ENCODE measurements around the gene VKORC1. TPM values are rescaled to one million over a fixed set of nuclear protein-coding genes. Genes with fewer than 3 reads are reported as not detected.

VKORC1 gene
- polyA plus RNA-seq, 3 donors = 59.2 to 113 (median 91.2) TPM

GRCh38 chr16:31112711-31113110, 18.1 kb upstream of the VKORC1 start:
- H3K36me3 Mint-ChIP-seq = peaks cover 36 to 42% of the 10 kb centered on the region in 2 donors
- H3K27me3 Mint-ChIP-seq (ENCODE audit: low read depth in 3 of 3) = peaks cover 0 to 2% (median 0%) of the 10 kb centered on the region in 3 donors
- peaks cover 66% of the 10 kb centered on the region for H3K4me1 Mint-ChIP-seq
- Histone ChIP-seq H3K9me3 (replicated peaks in 1 of 2; ENCODE audit: control insufficient read depth in 1 of 2, insufficient read depth in 1 of 2, low read length in 2 of 2) (no peaks in the 10 kb centered on the region), H3K79me2 (ENCODE audit: insufficient read depth, low read length) (peaks cover 58% of the 10 kb centered on the region), H2AFZ (ENCODE audit: insufficient read depth, low read depth, low read length, poor library complexity, severe bottlenecking) (no peak overlapping the region), H4K20me1 (ENCODE audit: insufficient read depth, low read length) (peaks cover 8% of the 10 kb centered on the region), H3K27ac (ENCODE audit: low read depth in 1 of 2, low read length in 2 of 2) (peak overlapping the region; percentile 89 to 98), H3K4me3 (replicated peaks in 1 of 3; ENCODE audit: low read depth in 2 of 3, low read length in 3 of 3) (peak overlapping the region in 1 of 3 experiments; percentile 61), H3K27me3 (ENCODE audit: control insufficient read depth in 2 of 2, insufficient read depth in 2 of 2, low read length in 2 of 2) (no peaks in the 10 kb centered on the region), H3K4me2 (replicated peaks; ENCODE audit: extremely low read depth, low read length, poor library complexity, severe bottlenecking) (peak overlapping the region; percentile 64), H3K9ac (ENCODE audit: insufficient read depth, low read length, poor library complexity, severe bottlenecking) (no peak overlapping the region), H3K36me3 (replicated peaks in 1 of 2; ENCODE audit: control insufficient read depth in 1 of 2, insufficient read depth in 2 of 2, low read length in 2 of 2) (peaks cover 34 to 38% of the 10 kb centered on the region in 2 donors), H3K4me1 (ENCODE audit: control insufficient read depth in 1 of 2, insufficient read depth in 2 of 2, low read length in 2 of 2) (peaks cover 69 to 81% of the 10 kb centered on the region in 2 donors)
- peak overlapping the region in 1 of 2 donors; percentile 31 for H3K4me3 Mint-ChIP-seq
- TF ChIP-seq, protein P1, sequence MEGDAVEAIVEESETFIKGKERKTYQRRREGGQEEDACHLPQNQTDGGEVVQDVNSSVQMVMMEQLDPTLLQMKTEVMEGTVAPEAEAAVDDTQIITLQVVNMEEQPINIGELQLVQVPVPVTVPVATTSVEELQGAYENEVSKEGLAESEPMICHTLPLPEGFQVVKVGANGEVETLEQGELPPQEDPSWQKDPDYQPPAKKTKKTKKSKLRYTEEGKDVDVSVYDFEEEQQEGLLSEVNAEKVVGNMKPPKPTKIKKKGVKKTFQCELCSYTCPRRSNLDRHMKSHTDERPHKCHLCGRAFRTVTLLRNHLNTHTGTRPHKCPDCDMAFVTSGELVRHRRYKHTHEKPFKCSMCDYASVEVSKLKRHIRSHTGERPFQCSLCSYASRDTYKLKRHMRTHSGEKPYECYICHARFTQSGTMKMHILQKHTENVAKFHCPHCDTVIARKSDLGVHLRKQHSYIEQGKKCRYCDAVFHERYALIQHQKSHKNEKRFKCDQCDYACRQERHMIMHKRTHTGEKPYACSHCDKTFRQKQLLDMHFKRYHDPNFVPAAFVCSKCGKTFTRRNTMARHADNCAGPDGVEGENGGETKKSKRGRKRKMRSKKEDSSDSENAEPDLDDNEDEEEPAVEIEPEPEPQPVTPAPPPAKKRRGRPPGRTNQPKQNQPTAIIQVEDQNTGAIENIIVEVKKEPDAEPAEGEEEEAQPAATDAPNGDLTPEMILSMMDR (IDR thresholded peaks at IDR 0.05) = no peak
- intact Hi-C loops (cut with micrococcal nuclease) = loop anchor here (2.0 to 10.0 kb wide), 4 partner anchors 30 to 762 kb away; partner anchors contain the start of genes FUS (in 1 of the 2) and ZNF267 (in 1 of the 2)
- H3K27ac Mint-ChIP-seq = peak overlapping the region; percentile 94 to 100 (median 98)
- DNase-seq = no peak
- H3K9me3 Mint-ChIP-seq = peaks cover 0 to 1% (median 0%) of the 10 kb centered on the region in 7 donors
- WGBS (ENCODE audit: insufficient coverage) = 81% methylated on average over 2 of the region's 2 CpGs

DNA sequence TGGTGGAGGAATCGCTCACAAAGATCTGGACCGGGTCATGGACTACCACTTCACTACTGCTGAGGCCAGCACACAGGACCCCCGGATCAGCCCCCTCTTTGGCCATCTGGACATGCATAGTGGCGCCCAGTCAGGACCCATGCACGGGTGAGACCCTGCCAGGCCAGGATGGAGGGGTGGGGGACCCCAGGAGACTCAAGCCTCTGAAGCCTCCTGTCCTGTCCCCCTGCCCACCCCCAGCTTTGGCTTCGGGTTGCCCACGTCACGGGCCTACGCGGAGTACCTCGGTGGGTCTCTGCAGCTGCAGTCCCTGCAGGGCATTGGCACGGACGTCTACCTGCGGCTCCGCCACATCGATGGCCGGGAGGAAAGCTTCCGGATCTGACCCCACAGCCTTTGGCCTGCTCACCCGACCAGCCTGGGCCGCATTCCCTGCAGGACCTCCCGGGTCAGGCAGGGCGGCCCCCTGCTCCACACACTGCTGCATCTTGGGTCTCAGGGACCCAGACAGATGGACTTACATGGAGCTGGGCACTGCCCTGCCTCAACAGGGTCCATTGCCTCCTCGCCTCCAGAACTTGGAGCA, 17.4 kb upstream of the VKORC1 start:
- Histone ChIP-seq H2AFZ (ENCODE audit: insufficient read depth, low read depth, low read length, poor library complexity, severe bottlenecking) (no peak overlapping the region), H3K79me2 (ENCODE audit: insufficient read depth, low read length) (peaks cover 55% of the 10 kb centered on the region), H3K27ac (ENCODE audit: low read depth in 1 of 2, low read length in 2 of 2) (peak overlapping the region; percentile 89 to 98), H3K27me3 (ENCODE audit: control insufficient read depth in 2 of 2, insufficient read depth in 2 of 2, low read length in 2 of 2) (no peaks in the 10 kb centered on the region), H4K20me1 (ENCODE audit: insufficient read depth, low read length) (peaks cover 8% of the 10 kb centered on the region), H3K4me2 (replicated peaks; ENCODE audit: extremely low read depth, low read length, poor library complexity, severe bottlenecking) (peak overlapping the region; percentile 64), H3K36me3 (replicated peaks in 1 of 2; ENCODE audit: control insufficient read depth in 1 of 2, insufficient read depth in 2 of 2, low read length in 2 of 2) (peaks cover 34 to 38% of the 10 kb centered on the region in 2 donors), H3K9ac (ENCODE audit: insufficient read depth, low read length, poor library complexity, severe bottlenecking) (no peak overlapping the region), H3K9me3 (replicated peaks in 1 of 2; ENCODE audit: control insufficient read depth in 1 of 2, insufficient read depth in 1 of 2, low read length in 2 of 2) (no peaks in the 10 kb centered on the region), H3K4me1 (ENCODE audit: control insufficient read depth in 1 of 2, insufficient read depth in 2 of 2, low read length in 2 of 2) (peaks cover 69 to 84% of the 10 kb centered on the region in 2 donors), H3K4me3 (replicated peaks in 1 of 3; ENCODE audit: low read depth in 2 of 3, low read length in 3 of 3) (peak overlapping the region in 1 of 3 experiments; percentile 61)
- Mint-ChIP-seq H3K4me3 (no peak overlapping the region), H3K4me1 (peaks cover 68% of the 10 kb centered on the region), H3K27me3 (ENCODE audit: low read depth in 3 of 3) (peaks cover 0 to 3% (median 0%) of the 10 kb centered on the region in 3 donors), H3K27ac (peak overlapping the region; percentile 94 to 100 (median 98)), H3K36me3 (peaks cover 36 to 42% of the 10 kb centered on the region in 2 donors), H3K9me3 (peaks cover 0 to 1% (median 0%) of the 10 kb centered on the region in 7 donors)
- intact Hi-C loops (cut with micrococcal nuclease) = loop anchor here (2.0 to 10.0 kb wide), 4 partner anchors 31 to 763 kb away; partner anchors contain the start of genes FUS (in 1 of the 2) and ZNF267 (in 1 of the 2)
- DNase-seq = peak in 1 of 3 donors; percentile 14
- 97% methylated on average over 22 of the region's 23 CpGs for WGBS (ENCODE audit: insufficient coverage)
- TF ChIP-seq, protein P1 (IDR thresholded peaks at IDR 0.05) = no peak
